ENCODE results near the gene MACROD2.

Gene MACROD2

GRCh38 chr20:14777591-14777990 is 782.3 kb downstream of the MACROD2 start:
- no peak for ATAC-seq
- TF ChIP-seq RARB (CRISPR knock-in tag; IDR thresholded peaks at IDR 0.05) (no peak), CSRNP3 (CRISPR knock-in tag; IDR thresholded peaks at IDR 0.05) (no peak), ZFP30 (CRISPR knock-in tag; IDR thresholded peaks at IDR 0.05) (no peak), SNAI2 (CRISPR knock-in tag; IDR thresholded peaks at IDR 0.05) (no peak), ESRRG (CRISPR knock-in tag; IDR thresholded peaks at IDR 0.05) (no peak), GLIS3 (CRISPR knock-in tag; IDR thresholded peaks at IDR 0.05) (no peak)

GRCh38 chr20:14778096-14778495 is 782.8 kb downstream of the MACROD2 start:
- no peak for ATAC-seq
- no peak for TF ChIP-seq ZNF8 (CRISPR knock-in tag; IDR thresholded peaks at IDR 0.05)
- TF ChIP-seq CSRNP3 (CRISPR knock-in tag; IDR thresholded peaks at IDR 0.05) = no peak
- TF ChIP-seq ISL1 (CRISPR knock-in tag; IDR thresholded peaks at IDR 0.05) = no peak
- TF ChIP-seq ZFP3 (CRISPR knock-in tag; IDR thresholded peaks at IDR 0.05) = no peak
- TF ChIP-seq POU6F1 (CRISPR knock-in tag; IDR thresholded peaks at IDR 0.05; ENCODE audit: borderline replicate concordance, low read depth) = no peak
- TF ChIP-seq CSDC2 (CRISPR knock-in tag; IDR thresholded peaks at IDR 0.05) = no peak
- TF ChIP-seq CREB5 (CRISPR knock-in tag; IDR thresholded peaks at IDR 0.05; ENCODE audit: low read depth) = no peak
- no peak for TF ChIP-seq TSHZ2 (CRISPR knock-in tag; IDR thresholded peaks at IDR 0.05)
- no peak for TF ChIP-seq PATZ1 (CRISPR knock-in tag; IDR thresholded peaks at IDR 0.05; ENCODE audit: borderline replicate concordance)
- TF ChIP-seq ARNTL (CRISPR knock-in tag; IDR thresholded peaks at IDR 0.05; ENCODE audit: borderline replicate concordance, low read depth) = no peak
- no peak for TF ChIP-seq OSR1 (CRISPR knock-in tag; IDR thresholded peaks at IDR 0.05)
- no peak for TF ChIP-seq ZNF70 (CRISPR knock-in tag; IDR thresholded peaks at IDR 0.05)

- no peak for ATAC-seq
- TF ChIP-seq TCF4 (CRISPR knock-in tag; IDR thresholded peaks at IDR 0.05; ENCODE audit: borderline replicate concordance) (no peak), TOX (CRISPR knock-in tag; IDR thresholded peaks at IDR 0.05; ENCODE audit: borderline replicate concordance) (no peak), GLIS3 (CRISPR knock-in tag; IDR thresholded peaks at IDR 0.05) (no peak), ZNF70 (CRISPR knock-in tag; IDR thresholded peaks at IDR 0.05) (no peak), PPARA (CRISPR knock-in tag; IDR thresholded peaks at IDR 0.05; ENCODE audit: borderline replicate concordance) (no peak), CREB5 (CRISPR knock-in tag; IDR thresholded peaks at IDR 0.05; ENCODE audit: low read depth) (no peak), ZFP30 (CRISPR knock-in tag; IDR thresholded peaks at IDR 0.05) (no peak), BACH2 (CRISPR knock-in tag; IDR thresholded peaks at IDR 0.05; ENCODE audit: borderline replicate concordance) (no peak), ISL1 (CRISPR knock-in tag; IDR thresholded peaks at IDR 0.05) (no peak), ZNF565 (CRISPR knock-in tag; conservative IDR thresholded peaks at IDR 0.05; ENCODE audit: low read depth) (no peak), OSR1 (CRISPR knock-in tag; IDR thresholded peaks at IDR 0.05) (no peak), CSRNP3 (CRISPR knock-in tag; IDR thresholded peaks at IDR 0.05) (no peak)
These were observed 783.6 kb downstream of the MACROD2 start for GRCh38 chr20:14778875-14779274.
